Measurements from ENCODE around the gene CUZD1. TPM values are rescaled to one million over a fixed set of nuclear protein-coding genes. Genes with fewer than 3 reads are reported as not detected.

CUZD1 gene
- total RNA-seq, 1 donor, result 0.72 TPM

DNA sequence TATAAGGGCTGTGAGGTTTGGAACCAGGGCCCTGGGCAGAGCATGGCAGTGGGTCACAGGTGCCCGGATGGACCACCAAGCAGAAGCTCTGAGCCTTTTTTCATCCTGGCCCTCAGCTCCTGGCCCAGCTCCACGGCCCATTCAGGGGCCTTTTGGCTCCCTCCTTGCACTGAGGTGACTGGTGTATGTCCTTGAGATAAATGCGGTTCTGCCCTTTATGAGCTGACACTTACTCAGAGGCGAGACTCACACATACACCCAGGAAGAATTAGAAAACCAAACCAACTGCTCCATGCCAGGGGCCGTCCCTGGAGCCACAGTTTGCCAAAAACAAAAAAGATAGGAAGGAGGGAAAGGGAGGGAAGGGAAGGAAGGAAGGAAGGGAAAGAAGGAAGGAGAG, 49.7 kb downstream of the CUZD1 start:
- TF ChIP-seq, protein P1, sequence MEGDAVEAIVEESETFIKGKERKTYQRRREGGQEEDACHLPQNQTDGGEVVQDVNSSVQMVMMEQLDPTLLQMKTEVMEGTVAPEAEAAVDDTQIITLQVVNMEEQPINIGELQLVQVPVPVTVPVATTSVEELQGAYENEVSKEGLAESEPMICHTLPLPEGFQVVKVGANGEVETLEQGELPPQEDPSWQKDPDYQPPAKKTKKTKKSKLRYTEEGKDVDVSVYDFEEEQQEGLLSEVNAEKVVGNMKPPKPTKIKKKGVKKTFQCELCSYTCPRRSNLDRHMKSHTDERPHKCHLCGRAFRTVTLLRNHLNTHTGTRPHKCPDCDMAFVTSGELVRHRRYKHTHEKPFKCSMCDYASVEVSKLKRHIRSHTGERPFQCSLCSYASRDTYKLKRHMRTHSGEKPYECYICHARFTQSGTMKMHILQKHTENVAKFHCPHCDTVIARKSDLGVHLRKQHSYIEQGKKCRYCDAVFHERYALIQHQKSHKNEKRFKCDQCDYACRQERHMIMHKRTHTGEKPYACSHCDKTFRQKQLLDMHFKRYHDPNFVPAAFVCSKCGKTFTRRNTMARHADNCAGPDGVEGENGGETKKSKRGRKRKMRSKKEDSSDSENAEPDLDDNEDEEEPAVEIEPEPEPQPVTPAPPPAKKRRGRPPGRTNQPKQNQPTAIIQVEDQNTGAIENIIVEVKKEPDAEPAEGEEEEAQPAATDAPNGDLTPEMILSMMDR (IDR thresholded peaks at IDR 0.05; ENCODE audit: insufficient read depth, low read length), result no peak
- DNase-seq (ENCODE audit: low read depth), result no peak
- no peak overlapping the region for H3K4me3 ChIP-seq (ENCODE audit: low read depth, low read length)

GRCh38 chr10:122786269-122786668, 59.4 kb downstream of the CUZD1 start:
- DNase-seq (ENCODE audit: low read depth), result peak; percentile 22
- TF ChIP-seq, protein P1 (IDR thresholded peaks at IDR 0.05; ENCODE audit: insufficient read depth, low read length), result no peak
- no peak overlapping the region for H3K4me3 ChIP-seq (ENCODE audit: low read depth, low read length)

DNA sequence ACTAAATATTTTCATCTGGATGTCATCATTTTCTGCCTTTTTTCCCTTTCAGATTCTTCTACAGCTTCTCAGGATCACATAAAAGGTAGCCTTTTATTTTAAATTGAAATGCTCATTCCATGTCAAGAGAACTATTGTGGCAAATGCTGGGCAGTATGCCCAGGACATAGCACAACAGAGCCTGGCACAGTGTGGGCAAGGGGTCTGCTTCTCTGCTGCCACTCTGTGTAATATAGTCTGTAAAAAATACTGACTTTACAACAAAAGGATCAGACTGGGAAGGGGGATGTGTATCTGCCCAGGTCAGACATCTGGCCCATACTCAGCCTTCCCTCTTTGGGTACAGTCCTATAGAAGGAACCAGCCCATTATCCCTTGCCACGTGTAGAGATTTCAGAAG, 62.7 kb downstream of the CUZD1 start:
- H3K4me3 ChIP-seq (ENCODE audit: low read depth, low read length), result no peak overlapping the region
- no peak for DNase-seq (ENCODE audit: low read depth)
- TF ChIP-seq, protein P1 (IDR thresholded peaks at IDR 0.05; ENCODE audit: insufficient read depth, low read length), result no peak

Other genes with a start within 250 kb of the CUZD1 start
- not detected in 2 replicates for gene C10orf120, start 146.0 kb downstream of the CUZD1 start, total RNA-seq (ENCODE audit: low replicate concordance)
- gene FAM24B, start 33.7 kb upstream of the CUZD1 start, total RNA-seq (ENCODE audit: low replicate concordance), result 3.1 and 4.3 TPM in 2 replicates
- gene FAM24A, start 64.8 kb upstream of the CUZD1 start, total RNA-seq (ENCODE audit: low replicate concordance), result not detected in 2 replicates
- gene C10orf88, start 108.4 kb upstream of the CUZD1 start, total RNA-seq (ENCODE audit: low replicate concordance), result 5.9 and 7.8 TPM in 2 replicates
- 1.4 and 4.7 TPM in 2 replicates for gene PSTK, start 134.5 kb upstream of the CUZD1 start, total RNA-seq (ENCODE audit: low replicate concordance)
- 3.4 and 8.9 TPM in 2 replicates for gene IKZF5, start 162.9 kb upstream of the CUZD1 start, total RNA-seq (ENCODE audit: low replicate concordance)
- 7.4 and 11.4 TPM in 2 replicates for gene ACADSB, start 163.1 kb upstream of the CUZD1 start, total RNA-seq (ENCODE audit: low replicate concordance)

All from fibroblast of the aortic adventitia (primary cell).